HG02973 (cell line): ENCODE measurements around the gene THRA.

ENCODE experiments used
- ATAC-seq: cut with Tn5 transposase; IDR thresholded peaks from one replicate; pipeline ENCODE4 v1.9.1; 2021; ENCODE audit warnings: moderate library complexity; ENCODE audit not compliant: unreplicated experiment

Gene THRA

DNA sequence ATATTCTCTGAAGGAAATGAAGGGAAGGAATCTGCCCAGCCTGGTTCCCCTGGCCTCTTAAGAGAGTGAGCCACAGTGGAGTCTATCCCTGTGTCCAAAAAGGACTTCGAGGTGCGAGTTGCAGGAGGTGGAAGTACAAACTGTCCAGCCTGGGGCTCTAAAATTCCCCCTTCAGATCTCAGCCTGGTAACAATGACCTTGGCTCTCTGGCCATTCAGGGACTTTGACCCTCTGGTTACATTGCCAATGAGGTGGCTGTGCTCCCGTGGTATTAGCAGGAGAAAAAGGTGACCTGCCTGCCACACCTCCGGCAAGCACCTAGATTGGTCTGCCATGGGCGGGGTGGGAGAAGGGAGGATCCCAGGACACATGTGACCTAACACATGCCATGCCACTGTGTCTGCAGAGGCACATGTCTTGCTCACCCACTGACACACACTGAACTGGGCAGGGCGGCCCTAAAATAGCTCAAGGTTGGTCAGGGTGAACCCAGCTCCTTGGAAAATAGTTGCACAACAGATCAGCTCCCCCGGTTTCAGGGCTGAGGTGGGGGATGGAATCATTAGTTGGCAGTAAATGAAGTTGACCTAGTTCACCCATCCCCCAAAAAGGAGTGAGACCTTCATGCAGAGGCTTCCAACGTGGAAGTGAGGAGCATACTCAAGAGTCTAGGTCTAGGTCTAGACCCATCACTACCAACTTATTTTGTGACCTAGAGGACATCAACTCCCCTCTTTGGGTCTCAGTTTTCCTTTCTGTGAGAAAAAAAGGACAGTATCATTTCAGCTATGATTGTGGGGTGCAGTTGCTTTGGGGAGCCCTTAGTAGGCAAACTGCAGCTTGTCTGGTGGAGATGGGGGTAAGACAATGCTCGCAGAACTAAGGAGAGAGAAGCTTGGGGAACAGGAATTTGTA is 35.4 kb downstream of the THRA start:
- no peak for ATAC-seq

DNA sequence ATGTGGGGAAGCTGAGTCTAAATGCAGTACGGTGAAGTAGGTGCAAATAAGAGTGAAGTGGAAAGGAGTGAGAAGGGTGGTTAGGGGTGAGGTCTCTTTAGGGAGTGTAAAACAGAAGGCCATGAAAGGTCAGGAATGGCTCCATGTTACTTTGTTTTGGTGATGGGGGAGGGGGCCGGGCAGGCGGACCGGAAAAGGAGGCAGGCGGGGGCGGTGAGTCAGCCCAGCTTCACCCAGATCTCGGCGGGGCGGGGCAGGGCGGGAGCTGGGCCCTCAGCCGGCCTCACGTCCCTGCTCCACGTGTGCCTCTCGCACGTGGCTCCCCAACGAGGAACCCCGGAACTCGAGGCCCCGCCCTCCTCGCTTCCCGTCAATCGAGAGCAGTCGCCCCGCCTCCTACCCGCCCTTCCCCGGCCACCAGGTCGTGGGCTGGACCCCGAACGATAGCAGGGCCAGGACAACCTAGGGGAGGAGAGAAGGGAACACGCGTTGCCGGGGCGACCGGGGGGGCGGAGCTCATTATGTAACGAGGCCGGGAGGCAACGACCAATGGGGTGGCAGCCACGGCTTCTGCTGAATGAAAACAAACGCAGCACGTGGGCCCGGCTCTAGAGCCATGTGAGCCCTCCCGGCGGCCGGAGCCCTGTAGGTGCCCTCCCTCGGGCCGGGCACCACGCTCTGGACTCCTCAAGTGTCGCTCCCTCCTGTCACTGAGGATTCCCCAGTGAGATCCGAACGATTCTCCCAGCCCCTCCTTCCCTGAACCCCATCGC is 36.3 kb downstream of the THRA start:
- ATAC-seq = peak; percentile 60

DNA sequence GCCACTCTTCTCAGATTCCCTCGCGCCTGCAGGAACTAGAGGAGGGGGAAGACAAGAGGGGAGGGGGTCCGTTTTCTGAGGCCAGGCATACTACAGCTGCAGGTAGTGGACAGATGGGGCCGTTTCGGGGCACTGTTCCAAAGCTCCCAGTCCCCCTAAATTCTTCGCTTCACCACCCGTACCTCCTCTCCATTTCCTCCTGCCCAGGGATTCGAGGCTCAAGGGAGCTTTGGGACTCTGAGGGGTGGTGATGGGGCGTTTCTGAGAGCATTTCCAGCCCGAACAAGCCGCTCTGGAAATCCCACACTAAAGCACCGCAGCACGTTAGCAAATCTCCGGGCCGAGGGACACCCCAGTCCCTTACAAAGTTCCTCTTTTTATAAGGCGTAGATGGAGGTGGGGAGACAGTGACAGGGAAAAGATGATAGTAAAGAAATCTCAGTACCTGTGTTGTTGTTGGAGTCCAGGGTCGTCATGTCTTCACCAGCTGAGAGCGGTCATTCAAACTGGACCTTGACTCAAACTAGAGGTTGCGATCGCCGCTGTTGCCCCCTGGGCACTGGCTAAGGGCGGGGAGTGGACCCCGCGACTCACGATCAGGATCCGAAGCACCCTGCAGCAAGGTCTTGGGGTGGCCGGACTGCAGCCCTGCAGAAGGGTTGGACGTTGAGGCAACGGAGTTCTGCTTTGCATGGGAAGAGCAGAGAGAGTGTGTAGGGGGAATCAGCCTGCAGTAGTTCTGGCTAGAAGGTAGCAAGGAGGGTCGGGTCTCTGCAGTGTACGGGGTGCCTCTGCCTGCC is 37.1 kb downstream of the THRA start:
- no peak for ATAC-seq

DNA sequence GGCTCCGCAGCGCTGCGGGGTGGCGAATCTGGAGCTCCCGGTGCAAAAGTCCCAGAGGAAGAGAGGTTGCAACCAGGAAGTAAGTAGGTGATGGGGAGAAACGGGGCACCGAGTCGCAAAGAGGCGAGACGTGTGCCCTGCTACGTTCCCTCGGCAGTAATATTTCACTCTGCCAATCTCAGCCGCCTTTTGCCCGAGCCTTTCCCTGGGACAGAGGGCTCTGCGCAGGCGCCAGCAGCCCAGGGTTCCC is 37.6 kb downstream of the THRA start, which contains the start of gene NR1D1:
Gene NR1D1 (minus strand): TSS at position 171 of the 250 bp plus-strand sequence. CDS start 495 bp downstream, outside the sequence.
- no peak for ATAC-seq

DNA sequence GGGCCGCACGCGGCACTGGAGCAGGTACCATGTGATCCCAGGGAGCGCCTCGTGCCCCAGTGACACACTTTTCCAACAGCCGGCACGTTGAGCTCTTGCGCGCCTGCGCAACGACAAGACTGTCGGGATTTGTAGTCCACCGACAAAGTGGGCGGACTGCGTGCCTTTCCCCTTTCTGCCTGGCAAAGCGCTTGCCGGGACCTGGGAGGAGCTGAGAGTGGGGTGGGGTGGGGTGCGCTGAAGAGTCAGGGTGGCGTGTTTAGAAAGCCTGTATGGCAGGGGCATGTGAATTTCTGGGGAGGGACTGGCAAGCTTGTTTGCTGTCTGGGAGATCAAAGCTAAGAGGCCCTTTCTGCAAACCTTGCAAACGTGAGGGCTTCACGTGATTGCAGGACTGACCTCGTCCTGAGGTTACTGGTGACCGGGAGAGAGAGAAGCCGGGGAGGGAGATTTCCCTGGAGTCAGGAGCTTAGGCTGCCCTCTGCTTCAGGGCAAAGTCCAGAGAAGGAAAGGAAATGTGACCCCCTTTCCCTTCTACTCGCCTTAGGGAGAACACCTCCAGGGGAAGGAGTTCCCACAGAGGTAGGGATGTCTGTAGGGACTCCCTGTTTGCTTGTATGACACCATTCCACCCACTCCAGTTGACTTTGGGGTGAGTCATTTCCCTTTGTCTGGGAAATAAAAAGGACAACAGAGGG is 38.1 kb downstream of the THRA start:
- no peak for ATAC-seq

DNA sequence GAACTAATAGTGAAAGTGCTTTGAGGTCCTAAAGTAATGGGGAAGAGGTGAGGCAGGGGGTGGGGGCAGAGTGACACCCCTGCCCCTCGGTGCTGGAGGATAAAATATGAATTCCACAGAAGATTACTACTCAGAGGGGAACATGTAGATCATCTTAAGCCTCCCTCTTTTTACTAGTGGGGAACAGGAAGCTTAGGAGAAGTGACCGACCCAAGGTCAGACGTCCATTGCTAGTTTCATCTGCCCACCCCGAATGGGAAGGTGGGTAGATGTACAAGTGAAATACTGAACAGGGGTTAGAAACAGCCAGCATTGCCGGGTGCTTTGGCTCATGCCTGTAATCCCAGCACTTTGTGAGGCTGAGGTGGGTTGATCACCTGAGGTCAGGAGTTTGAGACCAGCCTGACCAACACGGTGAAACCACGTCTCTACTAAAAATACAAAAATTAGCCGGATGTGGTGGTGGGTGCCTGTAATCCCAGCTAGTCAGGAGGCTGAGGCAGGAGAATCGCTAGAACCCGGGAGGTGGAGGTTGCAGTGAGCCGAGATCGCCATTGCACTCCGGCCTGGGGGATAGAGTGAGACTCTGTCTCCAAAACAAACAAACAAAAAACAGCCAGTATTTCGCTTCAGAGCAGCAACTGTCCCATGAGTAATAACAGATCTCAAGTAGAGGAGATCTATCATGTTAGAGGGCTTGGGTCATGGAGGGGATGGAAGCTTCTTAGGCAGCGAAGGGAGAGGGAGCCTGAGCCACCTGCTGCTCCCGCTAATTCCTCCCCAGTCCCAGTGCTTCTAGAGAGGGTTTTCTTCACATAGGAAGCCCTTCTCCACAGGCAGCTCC is 38.8 kb downstream of the THRA start:
- no peak for ATAC-seq

DNA sequence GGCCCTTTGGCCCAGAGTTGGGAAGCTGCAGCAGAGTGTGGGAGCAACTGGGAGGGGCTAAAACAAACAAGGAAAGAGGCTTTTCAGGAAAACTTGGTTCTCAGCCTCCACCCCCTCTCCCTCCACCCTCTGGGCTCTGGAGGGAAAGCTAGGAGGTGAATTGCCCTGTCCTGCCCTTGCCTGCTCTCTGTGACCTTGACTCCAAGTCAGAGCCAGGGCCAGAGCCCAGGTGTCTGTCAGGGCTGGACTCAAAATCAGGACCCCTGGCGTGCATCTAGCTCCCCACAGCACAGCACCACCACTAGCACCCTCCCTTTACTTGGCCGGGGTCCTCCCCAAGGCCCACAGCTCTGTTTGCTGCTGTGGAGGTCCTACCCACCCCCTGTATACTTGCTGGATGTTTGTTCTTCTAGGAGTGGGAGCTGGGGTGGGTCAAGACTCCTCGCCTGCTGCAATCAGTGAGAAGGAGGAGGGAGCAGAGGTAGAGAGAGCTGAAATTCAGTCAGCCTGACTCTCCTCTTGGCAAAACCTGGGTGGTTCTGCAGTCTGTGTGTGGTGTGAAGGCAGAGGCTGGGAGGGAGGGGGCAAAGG is 40.4 kb downstream of the THRA start:
- ATAC-seq = no peak

DNA sequence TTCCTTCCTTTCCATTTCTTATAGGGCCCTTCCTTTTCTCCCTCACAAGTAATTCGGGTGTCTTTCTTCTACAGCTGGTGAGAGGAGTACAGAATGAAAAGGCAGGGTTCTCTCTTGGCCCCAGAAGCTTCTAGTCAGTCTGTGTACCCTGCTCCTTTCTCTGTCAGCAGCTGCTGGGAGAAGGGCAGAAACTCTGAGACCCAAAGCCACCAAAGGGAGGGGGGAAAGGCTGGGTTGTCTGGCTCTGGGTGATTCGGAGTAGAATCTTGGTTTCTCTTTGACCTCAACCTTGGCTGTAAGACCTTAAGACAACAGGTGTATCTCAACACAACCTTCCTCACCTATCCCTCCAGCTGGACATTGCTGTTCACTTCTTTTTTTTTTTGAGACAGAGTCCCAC is 40.9 kb downstream of the THRA start:
- no peak for ATAC-seq

DNA sequence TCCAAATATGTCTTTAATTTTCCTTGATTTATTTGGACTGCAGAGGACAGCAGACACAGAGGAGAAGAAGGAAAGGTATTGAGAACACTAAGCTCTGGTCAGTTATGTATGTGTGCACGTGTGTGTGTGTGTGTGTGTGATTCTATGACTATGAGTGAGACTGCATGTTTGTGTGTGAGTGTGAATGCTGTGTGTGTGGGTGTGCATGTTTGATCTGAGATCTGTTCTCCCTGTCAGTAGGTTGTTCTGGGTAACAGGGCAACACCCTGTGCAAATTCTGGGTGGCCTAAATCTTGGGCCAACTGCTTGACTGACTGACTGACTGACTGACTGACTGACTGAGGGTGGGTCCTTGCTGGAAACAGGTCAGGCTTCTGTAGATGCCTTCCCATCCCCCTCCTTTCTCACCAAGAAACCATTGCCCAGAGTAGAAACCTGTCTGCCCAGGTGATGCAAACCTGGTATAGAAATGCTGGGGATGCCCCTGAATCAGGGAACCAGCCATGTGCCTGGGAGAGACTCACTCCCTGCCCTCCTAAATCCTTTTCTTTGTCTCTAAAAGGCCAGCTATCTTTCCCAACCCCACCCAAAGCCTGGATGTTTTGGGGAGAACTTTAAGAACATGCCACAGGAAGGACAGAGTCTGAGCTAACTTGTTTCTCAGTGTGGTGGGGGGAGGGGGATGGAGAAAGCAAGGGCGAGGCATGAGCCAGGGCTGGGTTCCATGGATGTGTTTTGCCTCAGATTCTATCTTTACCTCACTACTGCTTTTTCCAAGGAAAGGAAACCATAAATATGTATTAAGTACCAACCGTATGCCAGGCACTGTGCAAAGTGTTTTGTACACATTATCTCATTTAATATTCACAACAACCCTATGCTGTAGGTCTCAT is 42.1 kb downstream of the THRA start:
- ATAC-seq = no peak

DNA sequence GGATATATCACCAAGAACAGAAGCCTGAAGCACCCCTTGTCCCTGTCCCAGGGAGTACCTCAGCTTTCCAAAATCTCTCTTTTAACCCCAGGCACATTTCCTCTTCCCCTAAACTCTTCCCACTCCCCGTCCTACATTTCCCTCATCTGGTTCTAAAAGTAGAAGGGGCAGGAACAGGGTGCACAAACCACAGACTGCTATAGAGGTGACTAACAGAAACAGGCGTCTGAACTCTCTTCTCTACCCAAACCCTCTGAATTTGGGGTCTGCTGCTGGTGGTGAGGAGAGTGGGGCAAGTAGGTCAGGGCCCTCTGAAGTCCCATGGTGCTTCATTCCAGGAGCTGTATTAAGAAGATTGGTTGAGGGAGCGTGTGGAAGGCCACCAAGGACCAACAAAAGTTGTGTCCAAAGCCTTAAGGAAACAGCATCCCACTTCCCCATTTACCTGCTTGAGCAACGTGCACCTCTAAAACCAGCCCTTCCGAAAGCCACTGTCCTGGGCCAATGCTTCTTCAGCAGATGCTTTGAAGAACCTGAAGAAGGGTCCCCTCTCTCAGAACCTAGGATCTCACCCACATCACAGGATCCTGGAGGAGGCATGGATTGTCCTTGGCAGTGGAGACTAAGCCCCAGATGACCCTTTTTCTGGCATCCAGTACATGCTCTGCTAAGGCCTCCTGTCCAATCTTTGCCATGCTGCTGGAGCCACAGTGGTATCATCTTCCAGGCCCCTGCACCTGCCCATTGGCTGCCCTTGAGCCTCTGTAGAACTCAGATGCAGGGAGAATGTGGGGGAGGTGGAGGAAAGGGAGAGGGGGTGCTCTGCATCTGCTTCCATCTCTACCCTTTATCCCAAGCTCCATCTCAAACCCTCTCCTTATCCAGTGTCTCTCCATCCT is 43.3 kb downstream of the THRA start:
- ATAC-seq = no peak

DNA sequence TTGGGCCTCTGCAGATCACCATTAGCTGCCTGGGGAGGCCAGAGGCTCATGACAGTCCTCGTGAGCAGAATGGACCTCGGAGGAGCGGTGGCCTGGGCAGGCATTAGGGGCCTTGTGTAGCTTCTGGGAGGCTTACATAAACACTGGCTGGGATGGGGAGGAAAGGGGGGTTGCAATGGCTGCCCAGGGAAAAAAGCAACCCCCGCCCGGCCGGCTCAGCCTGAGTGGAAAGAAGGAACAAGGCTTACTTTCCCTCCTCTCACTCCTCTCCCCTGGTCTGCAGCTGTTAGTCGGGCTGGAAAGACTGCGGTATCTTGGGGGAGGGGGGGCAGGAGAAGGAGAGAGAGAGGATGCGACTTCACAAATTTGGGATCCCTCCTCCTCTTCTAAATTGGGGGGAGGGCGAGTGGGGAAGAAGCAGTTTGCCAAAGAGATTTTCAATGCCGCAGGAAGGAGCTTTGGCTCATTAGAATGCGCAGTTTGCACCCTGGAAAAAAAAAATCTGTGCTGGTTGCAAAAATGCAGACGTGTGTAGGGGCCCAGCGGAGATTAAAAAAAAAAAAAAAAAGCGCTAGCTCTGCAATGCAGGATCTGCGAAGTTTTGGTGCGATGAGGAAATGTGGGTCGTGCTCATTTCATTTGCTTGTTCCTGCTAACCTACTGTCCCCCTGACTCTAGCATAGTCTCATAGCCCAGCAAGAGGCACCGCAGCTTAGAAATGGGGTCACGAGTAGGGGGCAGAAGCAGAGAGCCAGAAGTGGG is 44.2 kb downstream of the THRA start:
- no peak for ATAC-seq

DNA sequence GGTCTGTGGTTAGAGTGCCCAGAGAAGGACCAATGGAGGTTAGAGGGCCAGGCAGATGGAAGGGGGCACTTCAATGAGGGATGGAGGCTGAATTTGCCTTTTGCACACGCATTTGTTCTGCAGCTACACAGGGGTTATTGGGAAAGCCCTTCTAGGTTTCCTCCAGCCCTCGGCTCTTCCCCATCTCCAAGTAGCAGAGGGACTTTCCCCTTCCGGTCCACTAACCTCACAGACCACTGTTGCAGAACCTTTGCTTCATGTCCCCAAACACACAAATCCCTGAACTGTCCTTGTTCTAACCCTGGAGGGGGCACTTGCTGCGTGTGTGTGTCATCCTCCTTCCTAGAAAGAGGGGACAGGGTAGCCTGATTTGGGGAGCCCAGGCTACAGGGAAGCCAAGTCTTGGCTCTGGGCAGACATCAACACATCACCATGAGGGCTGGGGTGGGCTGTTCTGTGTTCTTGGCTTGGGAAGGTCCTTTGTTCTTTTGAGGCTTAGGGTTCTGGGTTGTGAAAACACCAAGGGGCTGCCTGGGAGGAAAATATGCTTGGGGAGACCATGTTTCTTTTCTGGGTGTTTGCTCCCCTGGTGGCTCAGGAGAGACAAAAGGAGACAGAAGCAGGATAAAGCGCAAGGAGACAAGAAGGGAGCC is 44.9 kb downstream of the THRA start:
- no peak for ATAC-seq

DNA sequence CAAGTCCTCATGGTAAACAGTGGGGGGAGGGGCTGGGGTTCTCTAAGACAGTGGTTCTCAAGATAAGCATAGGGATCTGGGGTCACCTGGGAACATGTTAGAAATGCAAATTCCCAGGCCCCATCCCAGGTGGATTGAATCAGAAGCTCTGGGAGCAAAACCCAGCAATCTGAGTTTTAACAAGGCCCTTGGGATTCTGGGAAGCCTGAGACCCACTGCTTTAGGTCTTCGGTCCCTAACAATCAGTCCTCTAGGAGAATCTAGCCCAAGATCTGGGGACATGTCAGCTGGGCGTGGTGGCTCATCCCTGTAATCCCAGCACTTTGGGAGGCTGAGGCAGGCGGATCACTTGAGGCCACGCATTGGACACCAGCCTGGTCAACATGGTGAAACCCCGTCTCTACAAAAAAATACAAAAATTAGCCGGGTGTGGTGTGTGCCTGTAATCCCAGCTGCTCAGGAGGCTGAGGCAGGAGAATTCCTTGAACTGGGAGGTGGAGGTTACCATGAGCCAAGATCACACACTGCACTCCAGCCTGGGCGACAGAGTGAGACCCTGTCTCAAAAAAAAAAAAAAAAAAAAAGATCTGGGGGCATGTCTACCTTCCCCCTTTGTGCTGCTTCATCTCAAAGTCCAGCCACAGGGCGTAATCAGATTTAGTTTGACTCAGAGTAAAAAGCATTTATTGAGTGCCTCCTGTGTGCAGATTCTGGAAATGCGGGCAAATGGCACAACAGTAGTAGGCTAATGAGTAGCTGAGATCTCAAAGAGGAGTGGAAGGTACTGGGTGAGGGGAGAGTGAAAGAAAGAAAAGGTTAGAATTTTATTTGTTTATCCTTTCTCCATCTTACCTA is 46.4 kb downstream of the THRA start:
- ATAC-seq = no peak

DNA sequence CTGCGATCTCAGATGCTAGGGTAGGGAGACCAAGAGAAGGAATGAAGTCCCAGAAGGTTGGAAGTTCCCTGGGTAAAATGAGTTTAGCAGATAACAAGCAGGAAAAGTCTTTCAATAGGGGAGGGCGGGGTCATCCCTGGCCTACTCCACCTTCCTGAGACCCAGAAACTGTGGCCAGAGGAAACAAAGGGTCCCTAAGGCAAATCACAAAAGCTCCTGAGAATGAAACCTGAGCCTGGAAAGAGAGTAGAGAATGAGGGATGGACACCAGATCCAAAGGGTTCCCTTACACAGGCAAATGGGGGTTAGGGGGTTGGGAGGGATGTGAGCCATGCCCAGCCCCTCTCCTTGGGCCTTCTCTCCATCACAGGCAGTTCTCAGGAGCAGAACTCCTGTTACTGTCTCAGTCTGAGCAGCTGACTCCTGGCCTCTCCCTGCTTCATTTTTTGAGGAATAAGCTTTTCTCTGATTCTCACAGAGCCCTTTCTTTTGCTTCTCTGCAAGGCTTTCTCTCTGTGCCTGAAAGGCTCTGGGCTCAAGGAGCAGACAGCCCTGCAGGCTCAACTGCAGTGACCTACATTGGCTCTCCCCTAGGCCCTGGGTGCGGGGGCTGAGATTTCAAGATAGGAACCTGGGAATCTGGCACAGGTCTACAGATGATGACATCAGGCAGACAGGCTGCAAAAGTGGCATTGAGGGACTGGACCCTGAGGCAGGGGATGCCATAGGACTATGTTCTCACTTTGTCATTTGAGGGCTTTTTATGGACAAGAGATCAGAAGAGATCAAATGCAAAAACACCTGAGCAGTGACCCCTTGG is 47.5 kb downstream of the THRA start:
- no peak for ATAC-seq
